22Rv1 (cell line): Measurements from ENCODE around the gene KCNQ5.

ENCODE experiments used
- H3K27ac ChIP-seq: fragments of 450-650 bp; 2 replicates; pipeline ENCODE4 v1.5.1; 2017
- ZFX ChIP-seq: fragments of 450-650 bp; IDR thresholded peaks from 2 replicates; pipeline ENCODE4 v1.6.1; 2017; ENCODE audit warnings: antibody characterized with exemption, borderline replicate concordance
- TF ChIP-seq, protein P1 (sequence below): fragments of 450-650 bp; IDR thresholded peaks from 2 replicates; pipeline ENCODE4 v1.5.1; 2017; ENCODE audit warnings: mild to moderate bottlenecking

KCNQ5 gene

DNA sequence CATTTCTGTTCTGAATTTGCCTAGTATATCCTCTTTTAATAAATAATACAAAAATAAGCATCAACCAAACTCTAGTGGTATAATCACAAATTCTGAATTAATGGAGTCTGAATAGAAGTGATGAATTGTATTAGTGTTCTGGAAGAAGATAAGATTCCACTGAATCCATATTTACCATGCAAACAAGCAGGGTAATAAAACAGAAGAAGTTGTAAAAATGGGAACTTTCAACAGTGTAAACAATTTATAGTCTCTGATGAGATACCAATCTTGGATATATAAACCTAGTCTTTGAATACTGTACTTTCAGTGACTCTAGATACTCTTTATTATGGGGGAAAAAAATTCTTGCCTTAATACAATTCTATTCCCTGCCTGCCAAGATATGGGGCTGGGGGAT, 405.8 kb downstream of the KCNQ5 start:
- TF ChIP-seq, protein P1, sequence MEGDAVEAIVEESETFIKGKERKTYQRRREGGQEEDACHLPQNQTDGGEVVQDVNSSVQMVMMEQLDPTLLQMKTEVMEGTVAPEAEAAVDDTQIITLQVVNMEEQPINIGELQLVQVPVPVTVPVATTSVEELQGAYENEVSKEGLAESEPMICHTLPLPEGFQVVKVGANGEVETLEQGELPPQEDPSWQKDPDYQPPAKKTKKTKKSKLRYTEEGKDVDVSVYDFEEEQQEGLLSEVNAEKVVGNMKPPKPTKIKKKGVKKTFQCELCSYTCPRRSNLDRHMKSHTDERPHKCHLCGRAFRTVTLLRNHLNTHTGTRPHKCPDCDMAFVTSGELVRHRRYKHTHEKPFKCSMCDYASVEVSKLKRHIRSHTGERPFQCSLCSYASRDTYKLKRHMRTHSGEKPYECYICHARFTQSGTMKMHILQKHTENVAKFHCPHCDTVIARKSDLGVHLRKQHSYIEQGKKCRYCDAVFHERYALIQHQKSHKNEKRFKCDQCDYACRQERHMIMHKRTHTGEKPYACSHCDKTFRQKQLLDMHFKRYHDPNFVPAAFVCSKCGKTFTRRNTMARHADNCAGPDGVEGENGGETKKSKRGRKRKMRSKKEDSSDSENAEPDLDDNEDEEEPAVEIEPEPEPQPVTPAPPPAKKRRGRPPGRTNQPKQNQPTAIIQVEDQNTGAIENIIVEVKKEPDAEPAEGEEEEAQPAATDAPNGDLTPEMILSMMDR: no peak
- TF ChIP-seq ZFX: no peak
- H3K27ac ChIP-seq: no peak overlapping the region

DNA sequence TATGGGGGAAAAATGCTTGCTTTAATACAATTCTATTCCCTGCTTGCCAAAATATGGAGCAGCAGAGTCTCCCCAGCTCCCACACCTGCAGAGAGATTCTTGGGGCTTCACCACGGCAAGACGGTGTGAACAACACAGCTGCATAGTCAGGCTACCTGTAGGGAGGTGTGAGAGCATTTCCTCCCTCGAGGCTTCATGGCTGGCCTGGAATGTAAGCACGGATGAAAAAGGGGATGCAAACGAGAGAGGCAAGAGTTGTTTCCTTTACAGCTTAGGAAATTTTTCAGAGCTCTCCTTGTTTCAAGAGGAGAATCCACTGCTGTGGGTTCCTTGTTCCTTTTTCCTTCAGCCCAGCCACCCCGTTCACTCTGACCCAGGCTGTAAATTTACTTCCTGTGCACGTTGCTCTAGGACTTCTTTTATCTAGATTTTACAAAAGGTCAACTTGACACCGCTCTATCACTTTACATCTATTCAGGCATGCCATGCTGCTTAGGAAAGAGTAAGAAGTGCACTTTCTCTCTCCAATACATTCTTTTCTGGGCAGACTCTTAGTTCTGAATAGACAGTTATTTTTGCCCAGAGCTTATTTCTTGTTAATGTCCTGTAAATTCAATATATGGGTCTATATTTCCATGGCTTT, 406.4 kb downstream of the KCNQ5 start:
- H3K27ac ChIP-seq: no peak overlapping the region
- TF ChIP-seq, protein P1: no peak

DNA sequence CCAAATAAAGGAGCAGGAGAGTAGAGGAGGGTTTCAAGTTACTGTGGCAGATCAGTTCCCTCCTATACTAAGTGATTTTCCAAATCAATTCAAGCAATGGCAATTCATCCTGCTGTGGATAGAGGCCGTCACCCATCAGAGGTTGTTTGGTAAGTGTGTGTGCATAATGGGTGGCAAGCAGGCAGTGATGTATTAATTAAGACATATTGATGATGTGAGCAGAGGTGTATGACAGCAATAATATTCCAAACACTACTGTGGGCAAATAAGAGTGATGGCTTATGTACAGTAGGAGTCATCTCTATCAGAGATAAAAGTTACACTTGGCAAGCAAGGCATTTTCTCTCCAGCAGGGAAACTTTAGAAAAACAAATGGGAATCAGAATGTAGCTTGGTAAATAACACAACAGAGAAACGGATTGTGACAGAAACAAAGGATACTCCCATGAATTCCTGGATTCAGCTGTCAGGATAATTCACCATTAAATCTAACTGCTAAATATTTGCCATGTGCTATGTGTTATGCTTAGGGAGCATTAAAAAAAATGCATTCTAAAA, 407.1 kb downstream of the KCNQ5 start:
- TF ChIP-seq, protein P1: no peak
- no peak for TF ChIP-seq ZFX
- H3K27ac ChIP-seq: no peak overlapping the region

DNA sequence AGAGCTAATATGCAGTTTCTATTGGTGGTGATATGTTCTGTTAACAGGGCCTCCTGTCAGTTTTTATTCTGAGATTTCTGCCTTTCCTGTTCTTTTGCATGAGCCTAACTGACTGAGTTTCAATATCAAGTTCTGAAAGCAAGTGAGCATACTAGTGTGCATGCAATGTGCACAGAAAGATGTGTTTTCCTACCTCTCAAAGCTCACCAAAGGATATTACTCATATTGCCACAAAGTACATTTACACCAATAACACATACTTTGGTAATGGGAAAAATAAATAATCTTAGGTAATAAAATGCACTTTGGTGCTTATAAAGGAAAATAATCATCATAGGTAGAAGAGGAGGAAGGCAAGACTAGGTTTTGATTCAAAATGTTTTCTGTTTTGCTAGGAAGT, 408.4 kb downstream of the KCNQ5 start:
- no peak for TF ChIP-seq ZFX
- TF ChIP-seq, protein P1: no peak
- no peak overlapping the region for H3K27ac ChIP-seq

DNA sequence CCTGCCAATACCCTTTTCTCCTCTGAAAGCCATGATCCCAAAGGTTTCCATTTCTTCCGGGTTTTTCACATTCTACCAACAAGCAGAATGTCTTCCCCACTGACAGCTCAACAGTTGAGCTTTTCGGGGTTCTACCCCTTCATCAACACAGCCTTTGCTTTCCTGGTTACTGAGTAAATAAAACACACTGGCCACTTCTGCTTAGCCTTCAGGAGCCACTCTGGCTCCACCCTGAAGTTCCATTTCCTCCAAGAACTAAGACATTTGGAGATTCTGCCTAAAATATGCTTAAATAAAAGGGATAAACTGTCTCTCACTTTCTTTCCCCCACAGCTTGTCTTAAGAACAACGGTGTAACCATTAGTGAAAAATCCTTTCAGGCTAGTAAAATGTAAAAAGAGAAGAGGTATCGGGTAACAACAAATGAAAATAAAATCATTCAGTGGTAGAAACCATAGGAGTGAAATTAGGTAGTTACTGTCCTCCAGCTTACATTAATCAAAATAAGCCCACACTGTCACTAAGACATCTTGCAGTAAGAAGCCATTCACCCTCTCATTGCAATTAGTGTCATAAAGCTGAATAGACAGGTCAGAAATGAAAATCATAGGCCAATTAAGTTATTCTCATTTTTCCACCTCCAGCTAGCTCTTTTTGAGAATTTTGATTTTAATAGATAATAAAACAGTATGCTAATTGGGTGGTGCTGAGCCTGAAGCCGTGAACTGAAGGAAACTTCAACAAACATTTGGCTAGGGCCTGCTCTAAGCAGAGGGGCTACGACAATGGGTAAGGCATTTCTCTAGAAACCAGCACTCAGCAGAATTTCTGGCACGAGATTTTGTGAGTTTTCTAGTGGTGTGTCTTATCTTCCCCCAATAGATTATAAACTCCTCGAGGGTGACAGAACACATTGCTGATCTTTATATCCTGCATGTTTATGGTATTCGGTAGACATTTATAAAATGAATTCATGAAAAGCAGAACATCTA, 409.2 kb downstream of the KCNQ5 start:
- no peak overlapping the region for H3K27ac ChIP-seq

DNA sequence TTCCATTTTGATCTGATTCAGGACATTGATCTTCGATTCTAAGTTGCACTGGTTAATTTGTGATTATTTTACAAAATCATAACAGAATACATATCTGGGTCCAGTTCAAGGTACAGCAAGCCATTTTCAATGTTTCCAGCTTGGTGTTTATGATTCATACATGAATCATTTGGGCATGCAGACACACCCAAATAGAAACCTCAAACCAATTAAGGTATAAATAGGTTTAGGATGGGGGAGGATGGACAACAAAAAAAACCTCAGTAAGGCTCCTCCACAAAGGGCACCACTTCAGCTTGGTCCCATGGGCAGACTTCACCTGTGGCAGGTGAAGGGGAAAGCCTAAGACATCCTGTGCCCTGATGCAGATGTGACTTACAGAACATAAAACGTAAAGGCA, 410.7 kb downstream of the KCNQ5 start:
- TF ChIP-seq, protein P1: no peak
- TF ChIP-seq ZFX: no peak
- H3K27ac ChIP-seq: no peak overlapping the region

More for the DNA sequence above, 409.2 kb downstream of the KCNQ5 start:
- no peak for TF ChIP-seq ZFX
- TF ChIP-seq, protein P1: no peak
